Coronary artery (tissue), 2 donors: Measurements from ENCODE around the gene PPIF.

Experiments used
- DNase-seq: peaks from one replicate; pipeline ENCODE4 v3.0.0-alpha.2; 2017; ENCODE audit warnings: low spot score
- H3K27ac ChIP-seq, 2 donors: fragments of 200-600 bp; sonication (generic); one replicate each; pipeline ENCODE4 v1.5.1; 2016 to 2019
- H3K4me3 ChIP-seq: fragments of 200-600 bp; sonication (generic); 2 replicates; pipeline ENCODE4 v1.5.1; 2016; ENCODE audit warnings: mild to moderate bottlenecking, moderate library complexity
- TF ChIP-seq, protein P1 (sequence below): fragments of 200-600 bp; sonication (generic); IDR thresholded peaks from one replicate; pipeline ENCODE4 v1.5.1; 2019; ENCODE audit warnings: antibody characterized with exemption

The PPIF gene

DNA sequence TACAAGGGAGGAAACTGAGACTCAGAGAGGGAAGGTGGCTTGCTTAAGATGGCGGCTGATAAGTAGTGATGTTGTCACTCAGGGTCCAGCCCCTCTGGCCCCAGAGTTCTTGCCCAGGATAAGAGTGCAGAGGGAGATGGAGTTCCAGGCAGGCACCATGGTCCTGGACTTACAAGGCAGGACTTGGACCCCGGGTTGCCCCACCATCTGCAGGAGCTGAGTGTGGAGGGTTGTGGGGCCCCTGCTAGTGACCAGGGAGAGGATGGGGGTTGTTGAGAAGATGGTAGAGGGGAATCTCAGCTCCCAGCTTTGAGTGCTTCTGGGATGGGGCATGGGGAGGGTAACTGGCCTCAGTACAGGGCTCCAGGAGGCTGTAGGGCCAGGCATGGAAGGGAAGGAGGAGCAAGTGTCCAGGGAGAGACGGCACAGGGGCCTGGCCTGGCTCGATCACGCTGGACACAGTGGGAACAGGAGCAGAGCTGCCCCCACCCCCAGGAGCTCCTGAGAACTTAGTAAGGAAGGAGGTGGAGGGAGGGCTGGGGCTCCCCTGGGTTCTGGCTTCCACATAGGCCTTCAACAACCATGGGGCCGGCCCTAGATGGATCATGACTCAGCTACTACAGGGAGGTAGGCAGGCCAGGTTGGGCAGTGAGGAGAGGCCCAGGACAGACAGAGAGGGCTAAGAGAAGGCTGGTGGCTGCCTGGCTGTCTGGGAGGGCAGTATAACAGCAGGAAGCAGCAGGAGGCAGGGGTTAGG is 28.2 kb downstream of the PPIF start:
- Histone ChIP-seq H3K27ac (no peak overlapping the region), H3K4me3 (no peak overlapping the region)
- no peak for DNase-seq
- TF ChIP-seq, protein P1, sequence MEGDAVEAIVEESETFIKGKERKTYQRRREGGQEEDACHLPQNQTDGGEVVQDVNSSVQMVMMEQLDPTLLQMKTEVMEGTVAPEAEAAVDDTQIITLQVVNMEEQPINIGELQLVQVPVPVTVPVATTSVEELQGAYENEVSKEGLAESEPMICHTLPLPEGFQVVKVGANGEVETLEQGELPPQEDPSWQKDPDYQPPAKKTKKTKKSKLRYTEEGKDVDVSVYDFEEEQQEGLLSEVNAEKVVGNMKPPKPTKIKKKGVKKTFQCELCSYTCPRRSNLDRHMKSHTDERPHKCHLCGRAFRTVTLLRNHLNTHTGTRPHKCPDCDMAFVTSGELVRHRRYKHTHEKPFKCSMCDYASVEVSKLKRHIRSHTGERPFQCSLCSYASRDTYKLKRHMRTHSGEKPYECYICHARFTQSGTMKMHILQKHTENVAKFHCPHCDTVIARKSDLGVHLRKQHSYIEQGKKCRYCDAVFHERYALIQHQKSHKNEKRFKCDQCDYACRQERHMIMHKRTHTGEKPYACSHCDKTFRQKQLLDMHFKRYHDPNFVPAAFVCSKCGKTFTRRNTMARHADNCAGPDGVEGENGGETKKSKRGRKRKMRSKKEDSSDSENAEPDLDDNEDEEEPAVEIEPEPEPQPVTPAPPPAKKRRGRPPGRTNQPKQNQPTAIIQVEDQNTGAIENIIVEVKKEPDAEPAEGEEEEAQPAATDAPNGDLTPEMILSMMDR = no peak

DNA sequence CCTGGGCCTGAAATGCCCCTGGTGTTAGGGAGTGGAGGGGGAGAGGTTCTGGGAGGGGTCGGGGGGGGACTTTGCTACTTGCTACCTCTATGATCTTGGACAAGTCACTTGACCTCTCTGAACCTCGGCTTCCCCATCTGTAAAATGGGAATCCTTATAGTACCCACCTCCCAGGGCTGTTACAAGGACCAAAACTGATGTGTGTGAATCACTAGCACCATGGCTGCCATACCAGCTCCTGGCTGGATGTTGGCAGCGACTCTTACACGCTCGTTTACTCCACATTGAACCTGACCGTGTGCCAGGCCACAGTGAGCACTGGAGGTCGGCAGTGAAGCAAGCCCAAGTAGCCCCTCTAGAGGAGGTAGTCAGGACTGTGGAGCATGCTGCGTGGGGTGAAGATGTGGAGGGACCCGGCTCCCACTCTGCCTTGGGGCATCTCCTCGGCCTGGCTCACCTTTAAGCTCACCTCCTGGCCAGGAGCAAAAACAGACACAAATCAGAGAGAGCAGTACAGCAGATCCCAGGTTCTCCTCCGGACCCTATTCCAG is 28.9 kb downstream of the PPIF start:
- TF ChIP-seq, protein P1 = no peak
- Histone ChIP-seq H3K27ac (no peak overlapping the region), H3K4me3 (no peak overlapping the region)
- DNase-seq = no peak

DNA sequence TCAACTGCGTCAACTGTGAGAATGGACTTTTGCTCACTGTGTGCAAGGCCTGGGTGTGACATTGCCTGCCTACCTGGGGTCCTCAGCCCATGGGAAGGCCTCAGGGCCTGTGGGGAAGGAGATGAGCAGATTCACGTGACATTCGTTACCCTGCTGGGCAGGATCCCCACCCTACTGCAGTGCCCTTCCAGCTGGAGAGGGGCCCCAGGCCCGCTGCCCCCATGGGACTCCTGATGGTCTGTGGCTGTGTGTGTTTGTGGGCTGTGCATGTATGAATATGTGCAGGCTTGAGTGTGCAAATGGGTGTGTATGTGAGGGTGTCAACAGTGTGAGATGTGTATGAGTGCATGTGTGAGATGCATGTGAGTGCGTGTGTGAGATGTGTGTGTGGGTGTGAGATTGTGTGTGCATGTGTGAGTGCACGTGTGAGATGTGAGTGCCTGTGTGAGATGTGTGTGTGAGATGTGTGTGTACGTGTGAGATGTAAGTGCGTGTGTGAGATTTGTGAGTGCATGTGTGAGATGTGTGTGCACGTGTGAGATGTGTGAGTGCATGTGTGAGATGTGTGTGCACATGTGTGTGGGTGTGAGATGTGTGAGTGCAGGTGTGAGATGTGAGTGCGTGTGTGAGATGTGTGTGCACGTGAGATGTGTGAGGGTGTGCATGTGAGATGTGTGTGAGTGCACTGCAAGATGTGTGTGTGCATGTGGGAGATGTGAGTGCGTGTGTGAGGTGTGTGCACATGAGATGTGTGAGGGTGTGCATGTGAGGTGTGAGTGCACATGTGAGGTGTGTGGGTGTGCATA is 29.7 kb downstream of the PPIF start:
- Histone ChIP-seq H3K27ac (no peak overlapping the region), H3K4me3 (no peak overlapping the region)
- TF ChIP-seq, protein P1 = no peak
- peak; percentile 68 for DNase-seq

DNA sequence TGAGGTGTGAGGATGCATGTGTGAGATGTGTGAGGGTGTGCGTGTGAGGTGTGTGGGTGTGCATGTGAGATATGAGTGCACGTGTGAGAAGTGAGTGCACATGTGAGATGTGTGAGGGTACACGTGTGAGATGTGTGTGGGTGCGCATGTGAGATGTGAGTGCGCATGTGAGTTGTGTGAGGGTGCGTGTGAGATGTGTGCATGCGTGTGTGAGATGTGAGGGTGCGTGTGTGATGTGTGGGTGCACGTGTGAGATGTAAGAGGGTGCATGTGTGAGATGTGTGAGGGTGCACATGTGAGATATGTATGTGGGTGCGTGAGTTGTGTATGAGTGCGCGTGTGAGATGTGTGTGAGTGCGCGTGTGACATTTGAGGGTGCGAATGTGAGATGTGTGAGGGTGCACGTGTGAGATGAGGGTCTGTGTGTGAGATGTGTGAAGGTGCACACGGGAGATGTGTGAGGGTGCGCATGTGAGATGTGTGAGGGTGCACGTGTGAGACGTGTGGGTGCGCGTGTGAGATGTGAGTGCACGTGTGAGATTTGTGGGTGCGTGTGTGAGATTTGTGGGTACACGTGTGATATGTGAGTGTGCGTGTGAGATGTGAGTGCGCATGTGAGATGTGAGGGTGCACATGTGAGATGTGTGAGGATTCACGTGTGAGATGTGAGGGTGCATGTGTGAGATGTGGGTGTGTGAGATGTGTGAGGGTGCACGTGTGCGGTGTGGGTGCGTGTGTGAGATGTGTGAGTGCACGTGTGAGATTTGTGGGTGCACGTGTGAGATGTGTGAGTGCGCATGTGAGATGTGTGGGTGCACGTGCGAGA is 30.5 kb downstream of the PPIF start:
- TF ChIP-seq, protein P1 = no peak
- DNase-seq = peak; percentile 52
- Histone ChIP-seq H3K4me3 (no peak overlapping the region), H3K27ac (no peak overlapping the region)

DNA sequence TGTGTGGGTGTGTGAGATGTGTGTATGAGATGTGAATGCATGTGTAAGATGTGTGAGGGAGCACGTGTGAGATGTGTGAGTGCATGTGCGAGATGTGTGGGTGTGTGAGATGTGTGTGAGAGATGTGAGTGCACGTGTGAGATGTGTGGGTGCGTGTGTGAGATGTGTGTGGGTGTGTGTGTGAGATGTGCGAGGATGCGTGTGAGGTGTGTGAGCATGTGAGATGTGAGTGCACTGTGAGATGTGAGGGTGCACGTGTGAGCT is 31.0 kb downstream of the PPIF start:
- H3K27ac ChIP-seq = no peak overlapping the region
- no peak overlapping the region for H3K4me3 ChIP-seq
- TF ChIP-seq, protein P1 = no peak
- no peak for DNase-seq

DNA sequence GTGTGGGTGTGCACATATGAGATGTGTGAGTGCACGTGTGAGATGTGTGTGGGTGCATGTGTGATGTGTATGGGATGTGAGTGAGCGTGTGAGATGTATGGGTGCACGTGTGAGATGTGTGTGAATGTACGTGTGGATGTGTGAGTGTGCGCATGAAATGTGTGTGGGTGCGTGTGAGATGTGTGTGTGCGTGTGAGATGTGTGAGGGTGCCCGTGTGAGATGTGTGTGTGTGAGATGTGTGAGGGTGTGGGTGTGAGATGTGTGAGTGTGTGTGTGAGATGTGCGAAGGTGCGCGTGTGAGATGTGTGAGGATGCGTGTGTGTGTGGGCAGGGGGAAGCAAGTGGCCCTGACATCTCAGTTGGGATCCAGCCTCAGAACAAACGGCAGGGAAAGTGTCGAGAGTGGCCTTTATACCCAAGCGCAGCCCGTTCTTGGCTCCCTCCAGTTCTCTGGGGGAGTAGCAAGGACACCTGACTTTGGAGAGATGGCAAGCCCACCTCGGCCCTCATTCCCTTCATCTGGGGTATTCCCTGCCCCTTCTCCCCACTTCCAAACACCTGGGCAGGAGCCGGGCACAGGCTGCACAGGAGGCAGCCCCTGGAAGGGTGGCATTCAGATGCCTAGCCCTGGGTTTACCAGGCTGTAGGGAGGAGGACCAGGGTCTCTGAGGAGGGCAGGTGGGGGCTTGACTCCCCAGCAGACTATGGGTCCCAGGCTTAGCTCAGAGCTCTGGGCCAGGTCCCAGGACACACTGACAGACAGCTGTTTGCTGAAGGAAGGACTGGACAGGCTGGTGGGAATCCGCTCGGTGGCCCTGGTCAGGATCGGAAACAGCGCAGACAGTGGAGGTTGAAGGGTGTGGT is 31.6 kb downstream of the PPIF start:
- TF ChIP-seq, protein P1 = no peak
- H3K4me3 ChIP-seq = no peak overlapping the region
- H3K27ac ChIP-seq = peak overlapping the region; percentile 52 to 78
- peak; percentile 63 for DNase-seq
